ENCODE data around the gene CSNK1A1L.

CSNK1A1L gene

GRCh38 chr13:37085606-37086005 lies 19.9 kb downstream of the CSNK1A1L start:
- no peak for TF ChIP-seq CTCF (IDR thresholded peaks at IDR 0.05; ENCODE audit: insufficient read depth, low read length, poor library complexity, severe bottlenecking)
- no peak for DNase-seq (ENCODE audit: extremely low read depth, insufficient read length)
- Histone ChIP-seq H3K4me3 (replicated peaks; ENCODE audit: low read depth, low read length) (no peak overlapping the region), H3K36me3 (ENCODE audit: control insufficient read depth, insufficient read depth, low read length) (no peaks in the 10 kb centered on the region), H3K27me3 (replicated peaks; ENCODE audit: control insufficient read depth, insufficient read depth, low read length) (no peaks in the 10 kb centered on the region)

- no peak for DNase-seq (ENCODE audit: extremely low read depth, insufficient read length)
- no peak overlapping the region for H3K4me3 ChIP-seq (replicated peaks; ENCODE audit: low read depth, low read length)
- no peak for TF ChIP-seq CTCF (IDR thresholded peaks at IDR 0.05; ENCODE audit: insufficient read depth, low read length, poor library complexity, severe bottlenecking)
- no peaks in the 10 kb centered on the region for H3K27me3 ChIP-seq (replicated peaks; ENCODE audit: control insufficient read depth, insufficient read depth, low read length)
- H3K36me3 ChIP-seq (ENCODE audit: control insufficient read depth, insufficient read depth, low read length), result no peaks in the 10 kb centered on the region
Observed at GRCh38 chr13:37076818-37077217, 28.6 kb downstream of the CSNK1A1L start.

GRCh38 chr13:37075164-37075563 lies 30.3 kb downstream of the CSNK1A1L start:
- TF ChIP-seq CTCF (IDR thresholded peaks at IDR 0.05; ENCODE audit: insufficient read depth, low read length, poor library complexity, severe bottlenecking), result no peak
- Histone ChIP-seq H3K4me3 (replicated peaks; ENCODE audit: low read depth, low read length) (no peak overlapping the region), H3K27me3 (replicated peaks; ENCODE audit: control insufficient read depth, insufficient read depth, low read length) (no peaks in the 10 kb centered on the region), H3K36me3 (ENCODE audit: control insufficient read depth, insufficient read depth, low read length) (no peaks in the 10 kb centered on the region)
- DNase-seq (ENCODE audit: extremely low read depth, insufficient read length), result no peak

GRCh38 chr13:37074703-37075102 lies 30.8 kb downstream of the CSNK1A1L start:
- H3K27me3 ChIP-seq (replicated peaks; ENCODE audit: control insufficient read depth, insufficient read depth, low read length), result no peaks in the 10 kb centered on the region
- no peak for DNase-seq (ENCODE audit: extremely low read depth, insufficient read length)
- TF ChIP-seq CTCF (IDR thresholded peaks at IDR 0.05; ENCODE audit: insufficient read depth, low read length, poor library complexity, severe bottlenecking), result no peak
- H3K36me3 ChIP-seq (ENCODE audit: control insufficient read depth, insufficient read depth, low read length), result no peaks in the 10 kb centered on the region
- no peak overlapping the region for H3K4me3 ChIP-seq (replicated peaks; ENCODE audit: low read depth, low read length)

- no peak overlapping the region for H3K4me3 ChIP-seq (replicated peaks; ENCODE audit: low read depth, low read length)
- TF ChIP-seq CTCF (IDR thresholded peaks at IDR 0.05; ENCODE audit: insufficient read depth, low read length, poor library complexity, severe bottlenecking), result no peak
- no peak for DNase-seq (ENCODE audit: extremely low read depth, insufficient read length)
- H3K27me3 ChIP-seq (replicated peaks; ENCODE audit: control insufficient read depth, insufficient read depth, low read length), result no peaks in the 10 kb centered on the region
- H3K36me3 ChIP-seq (ENCODE audit: control insufficient read depth, insufficient read depth, low read length), result no peaks in the 10 kb centered on the region
Observed at GRCh38 chr13:37072024-37072423, 33.4 kb downstream of the CSNK1A1L start.

GRCh38 chr13:37070956-37071355 lies 34.5 kb downstream of the CSNK1A1L start:
- no peaks in the 10 kb centered on the region for H3K27me3 ChIP-seq (replicated peaks; ENCODE audit: control insufficient read depth, insufficient read depth, low read length)
- H3K36me3 ChIP-seq (ENCODE audit: control insufficient read depth, insufficient read depth, low read length), result no peaks in the 10 kb centered on the region
- no peak overlapping the region for H3K4me3 ChIP-seq (replicated peaks; ENCODE audit: low read depth, low read length)
- DNase-seq (ENCODE audit: extremely low read depth, insufficient read length), result no peak
- no peak for TF ChIP-seq CTCF (IDR thresholded peaks at IDR 0.05; ENCODE audit: insufficient read depth, low read length, poor library complexity, severe bottlenecking)
